OCI-LY1 (cell line): ENCODE data around the gene PDE4D.

Source experiments
- CTCF ChIP-seq: fragments of 200-600 bp; sonication (generic), shearing (Covaris generic); IDR thresholded peaks from 2 replicates; pipeline ENCODE4 v1.5.1; 2017; ENCODE audit warnings: mild to moderate bottlenecking, antibody characterized with exemption, low read length, moderate library complexity, mixed read lengths
- EZH2 ChIP-seq: fragments of 200-600 bp; sonication (generic), shearing (Covaris generic); IDR thresholded peaks from 2 replicates; pipeline ENCODE4 v1.8.0; 2017; ENCODE audit warnings: borderline replicate concordance, mixed run types, mild to moderate bottlenecking, antibody characterized with exemption, low read length, moderate library complexity, mixed read lengths

- TF ChIP-seq EZH2 (no peak), CTCF (no peak)
Observed at GRCh38 chr5:59326596-59326995, 566.9 kb downstream of the PDE4D start.
